GM23338 (cell line): ENCODE data around the gene RTL1. TPM values are rescaled to one million over a fixed set of nuclear protein-coding genes. Genes with fewer than 3 reads are reported as not detected.

Source experiments
- ATAC-seq: fragments of 200-7000 bp; cut with Tn5 transposase; 3 replicates; pipeline ENCODE4 v1.9.1; 2020
- DNase-seq: peaks from one replicate; pipeline ENCODE4 v3.0.0-alpha.2; 2015; ENCODE audit warnings: low spot score
- H2AFZ ChIP-seq: fragments of 200-600 bp; sonication (generic); 2 replicates; pipeline ENCODE4 v1.8.0; 2016; ENCODE audit warnings: antibody characterized with exemption, mild to moderate bottlenecking, moderate library complexity
- H3F3A ChIP-seq: fragments of 200-600 bp; sonication (generic); replicated peaks from 2 replicates; pipeline ENCODE4 v1.8.0; 2017; ENCODE audit warnings: antibody characterized with exemption, mixed run types, low read depth
- H3K27ac ChIP-seq: fragments of 200-600 bp; sonication (generic); 2 replicates; pipeline ENCODE4 v1.6.1; 2016; ENCODE audit warnings: low read depth
- H3K27me3 ChIP-seq: fragments of 200-600 bp; sonication (generic); 2 replicates; pipeline ENCODE4 v1.8.0; 2016; ENCODE audit warnings: mild to moderate bottlenecking, mixed run types, moderate library complexity; ENCODE audit not compliant: insufficient read depth
- H3K36me3 ChIP-seq: fragments of 200-600 bp; sonication (generic); 2 replicates; pipeline ENCODE4 v1.8.0; 2016; ENCODE audit warnings: mild to moderate bottlenecking; ENCODE audit not compliant: insufficient read depth
- H3K4me1 ChIP-seq: fragments of 200-600 bp; sonication (generic); 2 replicates; pipeline ENCODE4 v1.8.0; 2016; ENCODE audit warnings: mild to moderate bottlenecking, moderate library complexity; ENCODE audit not compliant: insufficient read depth
- H3K4me2 ChIP-seq: fragments of 200-600 bp; sonication (generic); 2 replicates; pipeline ENCODE4 v1.7.1; 2017; ENCODE audit warnings: mixed run types
- H3K4me3 ChIP-seq: fragments of 200-600 bp; sonication (generic); 2 replicates; pipeline ENCODE4 v1.6.1; 2016; ENCODE audit warnings: mixed run types
- H3K79me2 ChIP-seq: fragments of 200-600 bp; sonication (generic); replicated peaks from 2 replicates; pipeline ENCODE4 v1.8.0; 2017; ENCODE audit warnings: mild to moderate bottlenecking; ENCODE audit not compliant: insufficient read depth
- H3K9me2 ChIP-seq: fragments of 200-600 bp; sonication (generic); 2 replicates; pipeline ENCODE4 v1.8.0; 2017; ENCODE audit not compliant: insufficient read depth
- H4K20me1 ChIP-seq: fragments of 200-600 bp; sonication (generic); replicated peaks from 2 replicates; pipeline ENCODE4 v1.8.0; 2017; ENCODE audit warnings: mild to moderate bottlenecking; ENCODE audit not compliant: insufficient read depth
- H3K27ac Mint-ChIP-seq: 2 replicates; pipeline ENCODE4 v1.8.0; 2020; ENCODE audit warnings: inconsistent platforms, mild to moderate bottlenecking, moderate library complexity, mixed read lengths
- H3K27me3 Mint-ChIP-seq: 3 replicates; pipeline ENCODE4 v1.8.0; 2022; ENCODE audit warnings: low read depth, mild to moderate bottlenecking, moderate library complexity, mixed read lengths, inconsistent platforms; ENCODE audit not compliant: insufficient read depth, poor library complexity
- H3K36me3 Mint-ChIP-seq: 3 replicates; pipeline ENCODE4 v1.8.0; 2021; ENCODE audit warnings: low read depth, mild to moderate bottlenecking, inconsistent platforms, moderate library complexity, mixed read lengths
- H3K4me1 Mint-ChIP-seq: 3 replicates; pipeline ENCODE4 v1.8.0; 2020; ENCODE audit warnings: mild to moderate bottlenecking, inconsistent platforms, mixed read lengths
- H3K4me3 Mint-ChIP-seq: 3 replicates; pipeline ENCODE4 v1.8.0; 2021; ENCODE audit warnings: moderate library complexity, mild to moderate bottlenecking, inconsistent platforms, mixed read lengths
- H3K9me3 Mint-ChIP-seq: 3 replicates; pipeline ENCODE4 v1.8.0; 2020; ENCODE audit warnings: moderate library complexity, mild to moderate bottlenecking, inconsistent platforms, mixed read lengths
- CREB1 ChIP-seq: fragments of 250-450 bp; sonication (Bioruptor Pico); IDR thresholded peaks from 2 replicates; pipeline ENCODE4 v1.5.0; 2020; ENCODE audit warnings: low read depth, mild to moderate bottlenecking, moderate library complexity
- ETS1 ChIP-seq: IDR thresholded peaks from 2 replicates; pipeline ENCODE4 v1.6.1; 2016; ENCODE audit warnings: antibody characterized with exemption
- EZH2 ChIP-seq: fragments of 200-600 bp; sonication (generic); IDR thresholded peaks from one replicate; pipeline ENCODE4 v1.8.0; 2017; ENCODE audit warnings: antibody characterized with exemption, mild to moderate bottlenecking, low read depth; ENCODE audit not compliant: unreplicated experiment
- EZH2phosphoT487 ChIP-seq: fragments of 200-600 bp; sonication (generic); IDR thresholded peaks from one replicate; pipeline ENCODE4 v1.8.1; 2018; ENCODE audit warnings: antibody characterized with exemption; ENCODE audit not compliant: unreplicated experiment
- NANOG ChIP-seq: IDR thresholded peaks from 2 replicates; pipeline ENCODE4 v1.6.1; 2016; ENCODE audit warnings: antibody characterized with exemption, borderline replicate concordance
- POLR2AphosphoS5 ChIP-seq: IDR thresholded peaks from 2 replicates; pipeline ENCODE4 v1.6.1; 2016; ENCODE audit warnings: antibody characterized with exemption, low read depth
- REST ChIP-seq: IDR thresholded peaks from one replicate; pipeline ENCODE4 v1.6.1; 2018; ENCODE audit warnings: antibody characterized with exemption; ENCODE audit not compliant: unreplicated experiment
- STAT1 ChIP-seq: IDR thresholded peaks from one replicate; pipeline ENCODE4 v1.6.1; 2016; ENCODE audit warnings: antibody characterized with exemption; ENCODE audit not compliant: unreplicated experiment
- ZNF114 ChIP-seq: fragments of 250-450 bp; sonication (Bioruptor Pico); IDR thresholded peaks from 2 replicates; pipeline ENCODE4 v1.5.0; 2020; ENCODE audit warnings: mild to moderate bottlenecking, moderate library complexity
- ZNF331 ChIP-seq: fragments of 250-450 bp; sonication (Bioruptor Pico); IDR thresholded peaks from 2 replicates; pipeline ENCODE4 v1.5.0; 2020; ENCODE audit warnings: low read depth, mild to moderate bottlenecking, moderate library complexity
- ZNF462 ChIP-seq: fragments of 250-450 bp; sonication (Bioruptor Pico); IDR thresholded peaks from 2 replicates; pipeline ENCODE4 v1.5.0; 2020; ENCODE audit warnings: mild to moderate bottlenecking, moderate library complexity
- polyA plus RNA-seq: library from polyadenylated mRNA; unstranded; fragments of >200 nt; fragmentation: Nextera tagmentation; extraction: Ambion mirVana; gene quantifications from 2 replicates; pipeline ENCODE4 v1.2.1, GENCODE V29; 2016
- total RNA-seq: library from RNA; depleted of rRNA; stranded (reverse); fragments of >200 nt; shearing (Covaris generic); gene quantifications from 2 replicates; pipeline ENCODE4 v1.2.3, GENCODE V29; 2014

Gene RTL1
- total and polyA plus RNA-seq, 2 experiments from 2014 or later, result not detected

GRCh38 chr14:100846309-100846859, 57.1 kb downstream of the RTL1 start:
- Histone ChIP-seq H3K9me2 (no peaks in the 10 kb centered on the region), H3F3A (no peaks in the 10 kb centered on the region), H2AFZ (no peak overlapping the region), H3K27ac (no peak overlapping the region), H3K4me3 (no peak overlapping the region), H3K36me3 (no peaks in the 10 kb centered on the region), H3K4me1 (no peaks in the 10 kb centered on the region; the same call in 1 of the 2 replicates), H3K79me2 (no peaks in the 10 kb centered on the region), H3K27me3 (no peaks in the 10 kb centered on the region), H4K20me1 (no peaks in the 10 kb centered on the region), H3K4me2 (no peak overlapping the region)
- ATAC-seq (no peak), DNase-seq (no peak)
- Mint-ChIP-seq H3K27ac (no peak overlapping the region), H3K9me3 (no peaks in the 10 kb centered on the region), H3K36me3 (no peaks in the 10 kb centered on the region), H3K27me3 (peaks cover 2% of the 10 kb centered on the region), H3K4me3 (no peak overlapping the region), H3K4me1 (peaks cover 12% of the 10 kb centered on the region)
- TF ChIP-seq ETS1 (no peak), NANOG (no peak), STAT1 (no peak), EZH2 (no peak), ZNF114 (CRISPR knock-in tag) (no peak), ZNF331 (CRISPR knock-in tag) (no peak), REST (no peak), CREB1 (CRISPR knock-in tag) (no peak), EZH2phosphoT487 (no peak), ZNF462 (CRISPR knock-in tag) (no peak), POLR2AphosphoS5 (no peak)
